Glutamatergic neuron (in vitro differentiated cells): ENCODE data around the gene GAB3. TPM values are rescaled to one million over a fixed set of nuclear protein-coding genes. Genes with fewer than 3 reads are reported as not detected.

Experiments used
- DNase-seq: peaks from one replicate; pipeline ENCODE4 v3.0.0; 2022
- H3K27ac Mint-ChIP-seq: one replicate; pipeline ENCODE4 v1.8.0; 2020; ENCODE audit warnings: mild to moderate bottlenecking, mixed read lengths, inconsistent platforms; ENCODE audit not compliant: unreplicated experiment
- H3K27me3 Mint-ChIP-seq: one replicate; pipeline ENCODE4 v1.8.0; 2020; ENCODE audit warnings: mild to moderate bottlenecking, moderate library complexity, mixed read lengths, inconsistent platforms; ENCODE audit not compliant: unreplicated experiment
- H3K36me3 Mint-ChIP-seq: one replicate; pipeline ENCODE4 v1.8.0; 2020; ENCODE audit warnings: mild to moderate bottlenecking, mixed read lengths, inconsistent platforms; ENCODE audit not compliant: unreplicated experiment
- H3K4me1 Mint-ChIP-seq: one replicate; pipeline ENCODE4 v1.8.0; 2020; ENCODE audit warnings: mild to moderate bottlenecking, low read depth, mixed read lengths, inconsistent platforms; ENCODE audit not compliant: unreplicated experiment
- H3K4me3 Mint-ChIP-seq: one replicate; pipeline ENCODE4 v1.8.0; 2020; ENCODE audit warnings: mild to moderate bottlenecking, mixed read lengths, inconsistent platforms; ENCODE audit not compliant: unreplicated experiment
- H3K9me3 Mint-ChIP-seq: one replicate; pipeline ENCODE4 v1.8.0; 2020; ENCODE audit warnings: mild to moderate bottlenecking, moderate library complexity, mixed read lengths, inconsistent platforms; ENCODE audit not compliant: unreplicated experiment
- CTCF ChIP-seq: fragments of 200-600 bp; sonication (generic); IDR thresholded peaks from one replicate; pipeline ENCODE4 v1.5.0; 2021; ENCODE audit not compliant: partially characterized antibody, unreplicated experiment
- total RNA-seq: library from RNA; stranded (reverse); fragmentation: NEBNext Ultra II Directional; extraction: Animal tissue kit (Norgen Biotek cat#: 25700); gene quantifications from one replicate; pipeline ENCODE4 v1.2.1, GENCODE V29; 2021; ENCODE audit not compliant: unreplicated experiment

Gene GAB3
- total RNA-seq, 1 donor from 2014 or later = 9.6 TPM

- H3K27ac Mint-ChIP-seq = no peak overlapping the region
- TF ChIP-seq CTCF = no peak
- H3K9me3 Mint-ChIP-seq = no peaks in the 10 kb centered on the region
These were observed 13.7 kb downstream of the GAB3 start for GRCh38 chrX:154737136-154737535.

GRCh38 chrX:154735695-154736393 lies 15.0 kb downstream of the GAB3 start:
- no peak for TF ChIP-seq CTCF
- Mint-ChIP-seq H3K4me1 (peaks cover 4% of the 10 kb centered on the region), H3K27ac (no peak overlapping the region), H3K27me3 (no peaks in the 10 kb centered on the region), H3K9me3 (no peaks in the 10 kb centered on the region), H3K36me3 (no peaks in the 10 kb centered on the region), H3K4me3 (peak overlapping the region; percentile 38)
- DNase-seq = no peak

More at GRCh38 chrX:154737136-154737535, 13.7 kb downstream of the GAB3 start:
- DNase-seq = no peak
- Mint-ChIP-seq H3K4me1 (peaks cover 4% of the 10 kb centered on the region), H3K4me3 (no peak overlapping the region), H3K27me3 (no peaks in the 10 kb centered on the region), H3K36me3 (no peaks in the 10 kb centered on the region)

- Mint-ChIP-seq H3K4me3 (no peak overlapping the region), H3K27me3 (no peaks in the 10 kb centered on the region), H3K9me3 (no peaks in the 10 kb centered on the region), H3K36me3 (no peaks in the 10 kb centered on the region), H3K4me1 (peaks cover 4% of the 10 kb centered on the region), H3K27ac (no peak overlapping the region)
- no peak for DNase-seq
- no peak for TF ChIP-seq CTCF
These were observed 16.7 kb downstream of the GAB3 start for GRCh38 chrX:154734061-154734781.

GRCh38 chrX:154733066-154733425 lies 17.8 kb downstream of the GAB3 start:
- no peaks in the 10 kb centered on the region for H3K27me3 Mint-ChIP-seq
- no peak for DNase-seq
- H3K36me3 Mint-ChIP-seq = no peaks in the 10 kb centered on the region
- no peak overlapping the region for H3K4me3 Mint-ChIP-seq
- H3K27ac Mint-ChIP-seq = no peak overlapping the region
- peaks cover 4% of the 10 kb centered on the region for H3K4me1 Mint-ChIP-seq
- no peaks in the 10 kb centered on the region for H3K9me3 Mint-ChIP-seq
- TF ChIP-seq CTCF = no peak
